Mammary epithelial cell (primary cell): ENCODE measurements around the gene BTBD2.

Experiments used
- CTCF ChIP-seq, 2 donors: IDR thresholded peaks in 1 of 2; conservative IDR thresholded peaks in 1 of 2; 2 replicates each; pipeline ENCODE4 v1.5.1; 2011 to 2012; ENCODE audit warnings: inconsistent platforms in 2 of 2, low read length in 2 of 2, mild to moderate bottlenecking in 2 of 2, control low read depth in 1 of 2, low read depth in 1 of 2; ENCODE audit not compliant: insufficient read depth in 1 of 2; ENCODE audit errors: extremely low read depth in 1 of 2
- EZH2 ChIP-seq: IDR thresholded peaks from 2 replicates; pipeline ENCODE4 v1.6.1; 2012; ENCODE audit warnings: low read length, inconsistent platforms, borderline replicate concordance

GRCh38 chr19:2039089-2039958, 23.8 kb upstream of the BTBD2 start:
- TF ChIP-seq CTCF (conservative IDR thresholded peaks at IDR 0.05 in 1 of 2, IDR thresholded peaks at IDR 0.05 in 1 of 2; ENCODE audit: extremely low read depth in 1 of 2, insufficient read depth in 1 of 2, low read depth in 1 of 2, low read length in 2 of 2) (no peak), EZH2 (no peak)
